SJSA1 (cell line): ENCODE measurements around the gene SLC9A9. TPM values are rescaled to one million over a fixed set of nuclear protein-coding genes. Genes with fewer than 3 reads are reported as not detected.
"Not testable (repeated sequence)": the region's sequence is repeated elsewhere in the genome, so short reads cannot be mapped to it uniquely, and the experiment has no call there.

ENCODE experiments used
- DNase-seq, 2 experiments: peaks; one replicate each; pipeline ENCODE4 v3.0.0-alpha.2; 2015 to 2020; ENCODE audit warnings: low spot score in 2 of 2, low read depth in 1 of 2
- H3K27ac ChIP-seq: fragments of 250-450 bp; sonication (Bioruptor Pico); 2 replicates; pipeline ENCODE4 v1.5.1; 2020; ENCODE audit warnings: mild to moderate bottlenecking, moderate library complexity
- H3K27me3 ChIP-seq: fragments of 250-450 bp; sonication (Bioruptor Pico); replicated peaks from 2 replicates; pipeline ENCODE4 v1.5.1; 2020; ENCODE audit warnings: mild to moderate bottlenecking, moderate library complexity
- H3K36me3 ChIP-seq: fragments of 250-450 bp; sonication (Bioruptor Pico); 2 replicates; pipeline ENCODE4 v1.5.1; 2020; ENCODE audit warnings: mild to moderate bottlenecking
- H3K4me1 ChIP-seq: fragments of 250-450 bp; sonication (Bioruptor Pico); replicated peaks from 2 replicates; pipeline ENCODE4 v1.6.1; 2021; ENCODE audit warnings: mild to moderate bottlenecking
- H3K4me3 ChIP-seq: fragments of 250-450 bp; sonication (Bioruptor Pico); 2 replicates; pipeline ENCODE4 v1.5.1; 2020; ENCODE audit warnings: mild to moderate bottlenecking
- H3K9me3 ChIP-seq: fragments of 250-450 bp; sonication (Bioruptor Pico); replicated peaks from 2 replicates; pipeline ENCODE4 v1.5.1; 2020; ENCODE audit warnings: mild to moderate bottlenecking
- total RNA-seq: library from RNA; depleted of rRNA; stranded (reverse); fragments of >200 nt; shearing (Covaris generic); gene quantifications from 2 replicates; pipeline ENCODE4 v1.2.3, GENCODE V29; 2014; rRNA removed

SLC9A9 gene
- 0.05 TPM in 1 of 2 replicates, not detected in the other for total RNA-seq

- H3K4me3 ChIP-seq: peak within 1 kb of the TSS; percentile 33
- H3K4me1 ChIP-seq: no peaks in the 10 kb centered on the region
- H3K27me3 ChIP-seq: no peaks in the 10 kb centered on the region
- H3K36me3 ChIP-seq: no peaks in the 10 kb centered on the region
- H3K27ac ChIP-seq: no peak within 1 kb of the TSS
- DNase-seq: peak in 1 of 2 experiments; percentile 4
- no peaks in the 10 kb centered on the region for H3K9me3 ChIP-seq
Measured at GRCh38 chr3:143847787-143848631, at the start of gene SLC9A9. SLC9A9 (minus strand) TSS chr3:143848468; CDS start chr3:143848322, 146 bp downstream.

DNA sequence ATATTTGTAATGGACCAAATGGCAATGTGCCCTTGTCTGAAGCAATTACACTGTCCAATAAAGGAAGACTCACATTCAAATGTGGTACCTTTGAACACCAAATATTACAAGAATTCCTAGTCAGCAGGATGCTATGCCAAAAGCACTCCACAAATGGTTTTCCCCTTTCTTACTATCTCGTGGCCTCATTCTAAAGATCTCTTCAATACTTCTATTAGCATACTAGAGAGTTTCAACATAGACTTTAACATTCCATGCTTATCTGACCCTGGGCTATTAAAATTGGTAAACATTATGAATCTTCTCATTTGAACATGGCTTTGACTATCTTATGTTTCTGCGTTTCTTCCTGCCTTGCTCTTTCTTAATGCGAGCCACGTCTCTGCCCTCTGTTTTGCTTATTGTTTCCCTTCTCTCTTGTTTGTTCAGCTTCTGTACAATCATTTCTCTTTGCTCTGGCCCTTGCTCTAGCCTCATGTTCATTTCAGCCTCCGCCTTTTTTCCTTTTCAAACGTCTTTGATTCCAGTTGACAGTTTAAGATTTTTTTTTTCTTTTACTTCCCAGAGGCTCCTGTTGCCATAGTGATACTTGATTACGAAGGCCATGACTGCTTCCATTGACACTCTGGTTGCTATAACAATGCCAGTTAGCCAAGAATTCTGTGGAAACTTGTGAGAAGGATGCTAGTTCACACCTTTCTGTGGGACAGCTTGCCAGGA, 49.5 kb upstream of the SLC9A9 start:
- DNase-seq: no peak
- H3K4me3 ChIP-seq: no peak overlapping the region

DNA sequence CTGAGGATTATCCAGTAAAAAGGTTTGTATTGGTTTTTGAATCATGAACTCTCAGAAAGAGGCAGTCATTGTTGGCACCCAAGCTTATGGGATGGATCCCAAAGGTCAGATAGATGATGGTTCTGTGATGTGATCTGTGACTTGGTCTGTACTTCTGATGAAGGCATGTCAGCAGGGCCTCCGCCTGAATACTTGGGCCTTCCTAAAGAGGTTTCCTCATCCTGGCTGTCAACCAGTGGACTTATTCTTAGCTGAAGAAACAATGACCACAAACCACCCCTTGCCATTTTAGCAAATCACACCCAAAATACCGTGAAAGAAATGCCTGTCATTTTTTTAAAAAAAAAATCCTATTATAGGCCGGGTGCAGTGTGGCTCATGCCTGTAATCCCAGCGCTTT, 48.2 kb upstream of the SLC9A9 start:
- H3K4me3 ChIP-seq: no peak overlapping the region
- H3K27me3 ChIP-seq: no peaks in the 10 kb centered on the region
- H3K27ac ChIP-seq: no peak overlapping the region
- no peaks in the 10 kb centered on the region for H3K36me3 ChIP-seq
- DNase-seq: no peak
- no peaks in the 10 kb centered on the region for H3K4me1 ChIP-seq
- H3K9me3 ChIP-seq: no peaks in the 10 kb centered on the region

More for the DNA sequence above, 49.5 kb upstream of the SLC9A9 start:
- no peaks in the 10 kb centered on the region for H3K9me3 ChIP-seq
- H3K4me1 ChIP-seq: no peaks in the 10 kb centered on the region
- H3K27me3 ChIP-seq: no peaks in the 10 kb centered on the region
- H3K36me3 ChIP-seq: no peaks in the 10 kb centered on the region
- no peak overlapping the region for H3K27ac ChIP-seq

DNA sequence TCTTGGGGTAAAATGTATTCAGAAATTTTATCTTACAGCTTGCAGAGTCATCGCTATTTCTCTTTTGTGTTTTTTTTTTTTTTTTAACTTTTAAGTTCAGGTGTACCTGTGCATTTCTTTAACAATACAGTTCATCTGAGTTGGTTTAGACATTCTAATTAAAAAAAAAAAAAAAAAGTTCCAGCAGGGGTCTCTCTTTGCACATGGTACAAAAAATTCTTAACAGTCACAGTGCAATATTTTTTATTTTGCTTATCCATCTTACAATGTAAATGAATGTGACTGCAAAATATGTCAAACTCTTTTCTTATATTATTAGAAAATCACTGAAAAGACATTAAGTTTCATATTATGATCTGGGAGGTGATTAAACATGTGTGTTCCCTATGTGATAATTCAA, 47.5 kb upstream of the SLC9A9 start:
- no peak overlapping the region for H3K27ac ChIP-seq
- no peaks in the 10 kb centered on the region for H3K36me3 ChIP-seq
- H3K4me3 ChIP-seq: no peak overlapping the region
- no peaks in the 10 kb centered on the region for H3K4me1 ChIP-seq
- no peak for DNase-seq
- H3K27me3 ChIP-seq: no peaks in the 10 kb centered on the region
- H3K9me3 ChIP-seq: no peaks in the 10 kb centered on the region

DNA sequence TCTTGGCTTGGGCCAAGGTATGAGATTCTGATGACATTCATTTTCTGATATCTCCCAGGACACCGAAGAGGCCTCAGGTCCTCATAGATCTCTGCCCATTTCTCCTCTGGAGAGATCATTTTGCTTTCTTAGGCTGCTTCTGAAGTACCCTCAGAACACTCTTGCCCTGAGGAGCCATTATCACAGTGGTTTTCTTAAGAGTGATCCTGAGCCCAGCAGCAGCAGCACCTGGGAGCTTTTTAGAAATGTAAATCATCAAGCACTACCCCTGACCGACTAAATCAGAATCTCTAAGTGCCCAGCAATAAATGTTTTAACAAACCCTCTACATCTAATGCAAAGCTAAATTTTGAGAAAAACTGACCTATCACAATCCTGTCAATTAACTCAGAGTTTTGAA, 40.6 kb upstream of the SLC9A9 start:
- Histone ChIP-seq H3K9me3 (no peaks in the 10 kb centered on the region; the same call in 1 of the 2 replicates), H3K4me3 (no peak overlapping the region), H3K27me3 (no peaks in the 10 kb centered on the region), H3K27ac (no peak overlapping the region), H3K36me3 (no peaks in the 10 kb centered on the region), H3K4me1 (no peaks in the 10 kb centered on the region)
- DNase-seq: no peak

DNA sequence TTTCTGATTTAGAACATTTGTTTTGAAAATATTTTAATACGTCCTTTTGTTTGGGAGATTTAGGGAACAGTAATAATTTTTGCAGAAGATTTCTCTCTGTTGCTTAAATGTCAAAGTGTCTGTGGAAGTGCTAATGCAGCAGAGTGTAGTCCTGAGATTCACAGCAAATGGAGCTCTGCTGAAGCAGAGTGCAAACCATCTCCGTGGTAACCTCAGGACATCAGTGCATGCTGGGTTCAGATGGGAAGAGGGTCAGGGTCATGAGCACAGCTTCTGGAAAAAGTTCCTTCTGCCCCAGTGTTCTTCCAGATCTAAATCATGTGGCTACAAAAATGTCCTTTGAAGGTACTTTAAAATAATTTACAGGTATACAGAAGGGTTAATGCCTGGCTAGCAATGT, 39.9 kb upstream of the SLC9A9 start:
- no peaks in the 10 kb centered on the region for H3K36me3 ChIP-seq
- H3K27ac ChIP-seq: no peak overlapping the region
- H3K4me3 ChIP-seq: no peak overlapping the region
- no peak for DNase-seq
- H3K27me3 ChIP-seq: no peaks in the 10 kb centered on the region
- no peaks in the 10 kb centered on the region; the same call in 1 of the 2 replicates for H3K9me3 ChIP-seq
- no peaks in the 10 kb centered on the region for H3K4me1 ChIP-seq

DNA sequence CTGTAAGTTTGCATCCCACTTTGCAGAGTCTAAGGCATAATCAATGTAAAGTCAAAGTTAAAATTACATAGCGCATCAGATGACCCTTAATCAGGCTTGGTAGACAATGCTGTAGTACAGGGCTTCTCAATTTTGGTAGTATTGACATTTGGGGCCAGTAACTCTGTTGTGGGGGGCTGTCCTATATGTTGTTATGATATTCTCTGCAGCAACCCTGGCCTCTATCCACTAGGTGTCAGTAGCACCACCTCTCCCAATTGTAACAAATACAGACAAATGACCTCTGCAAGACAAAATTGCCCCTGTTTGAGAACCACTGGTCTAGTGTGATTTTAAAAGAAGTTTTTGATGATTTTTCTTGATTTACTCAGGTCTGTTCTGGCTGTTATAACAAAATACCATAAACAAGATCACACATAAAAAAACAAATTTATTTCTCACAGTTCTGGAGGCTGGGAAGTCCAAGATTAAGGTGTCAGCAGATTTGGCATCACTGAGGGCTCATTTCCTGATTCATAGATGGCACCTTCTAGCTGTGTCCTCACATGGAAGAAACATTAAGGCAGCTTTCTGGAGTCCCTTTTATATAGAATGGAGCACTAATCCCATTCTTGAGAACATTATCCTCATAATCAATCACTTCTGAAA, 37.6 kb upstream of the SLC9A9 start:
- H3K27ac ChIP-seq: no peak overlapping the region
- no peak overlapping the region for H3K4me3 ChIP-seq
- H3K4me1 ChIP-seq: no peaks in the 10 kb centered on the region
- peak in 1 of 2 experiments; percentile 13 for DNase-seq
- no peaks in the 10 kb centered on the region for H3K27me3 ChIP-seq
- no peaks in the 10 kb centered on the region; the same call in 1 of the 2 replicates for H3K9me3 ChIP-seq
- H3K36me3 ChIP-seq: no peaks in the 10 kb centered on the region

- no peak for DNase-seq
- Histone ChIP-seq H3K27ac (no peak overlapping the region), H3K9me3 (no peaks in the 10 kb centered on the region; the same call in 1 of the 2 replicates), H3K27me3 (no peaks in the 10 kb centered on the region), H3K4me1 (no peaks in the 10 kb centered on the region), H3K4me3 (no peak overlapping the region), H3K36me3 (no peaks in the 10 kb centered on the region)
Measured at GRCh38 chr3:143884861-143885260, 36.6 kb upstream of the SLC9A9 start.

DNA sequence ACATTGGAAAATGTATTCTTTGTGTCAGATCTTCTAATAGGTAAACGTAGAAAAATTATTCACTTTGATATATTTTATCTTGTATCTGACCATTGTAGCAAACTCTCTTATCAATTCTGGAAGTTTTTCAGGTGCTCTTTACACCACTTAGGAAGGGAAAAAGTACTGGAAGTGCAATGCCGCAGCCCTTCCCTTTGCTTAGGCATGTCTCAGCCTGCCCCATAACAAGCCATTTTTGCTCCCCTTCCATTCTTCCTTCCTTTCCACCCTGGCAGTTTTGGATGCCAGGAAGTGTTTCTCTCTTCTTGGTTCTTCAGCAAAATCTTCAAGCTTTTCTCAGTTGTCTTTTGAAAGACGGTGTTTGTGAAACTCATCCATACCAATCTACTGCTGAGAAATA, 34.9 kb upstream of the SLC9A9 start:
- H3K27me3 ChIP-seq: no peaks in the 10 kb centered on the region
- no peak for DNase-seq
- H3K9me3 ChIP-seq: no peaks in the 10 kb centered on the region; the same call in 1 of the 2 replicates
- no peak overlapping the region for H3K27ac ChIP-seq
- no peaks in the 10 kb centered on the region for H3K4me1 ChIP-seq
- no peaks in the 10 kb centered on the region for H3K36me3 ChIP-seq
- no peak overlapping the region for H3K4me3 ChIP-seq

DNA sequence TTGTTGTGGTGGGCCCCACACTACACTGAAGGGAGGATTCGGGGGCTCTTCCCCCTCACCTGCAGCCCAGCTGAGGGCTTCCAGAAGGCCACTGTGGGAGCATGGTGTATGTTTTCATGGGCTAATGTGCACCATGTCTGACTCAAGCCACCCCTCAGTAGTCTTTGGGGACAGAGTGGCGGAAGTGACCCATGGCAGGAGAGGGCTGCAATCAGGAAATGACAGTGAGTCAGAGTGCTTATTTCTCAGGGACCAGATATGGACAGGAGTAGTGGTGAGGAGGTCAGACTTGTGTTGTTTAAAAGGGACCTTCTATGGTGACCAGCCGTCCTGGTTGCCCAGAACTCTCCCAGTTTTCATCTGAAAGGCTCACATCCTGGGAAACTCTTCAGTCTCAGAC, 32.8 kb upstream of the SLC9A9 start:
- Histone ChIP-seq H3K27me3 (no peaks in the 10 kb centered on the region; the same call in 1 of the 2 replicates), H3K36me3 (no peaks in the 10 kb centered on the region), H3K4me1 (no peaks in the 10 kb centered on the region), H3K9me3 (no peaks in the 10 kb centered on the region; the same call in 1 of the 2 replicates), H3K4me3 (no peak overlapping the region), H3K27ac (no peak overlapping the region)
- no peak for DNase-seq

GRCh38 chr3:143875546-143875945, 27.3 kb upstream of the SLC9A9 start:
- no peaks in the 10 kb centered on the region for H3K9me3 ChIP-seq
- no peak for DNase-seq
- H3K4me3 ChIP-seq: no peak overlapping the region
- H3K4me1 ChIP-seq: no peaks in the 10 kb centered on the region
- H3K36me3 ChIP-seq: no peaks in the 10 kb centered on the region
- no peak overlapping the region for H3K27ac ChIP-seq
- H3K27me3 ChIP-seq: no peaks in the 10 kb centered on the region; the same call in 1 of the 2 replicates

DNA sequence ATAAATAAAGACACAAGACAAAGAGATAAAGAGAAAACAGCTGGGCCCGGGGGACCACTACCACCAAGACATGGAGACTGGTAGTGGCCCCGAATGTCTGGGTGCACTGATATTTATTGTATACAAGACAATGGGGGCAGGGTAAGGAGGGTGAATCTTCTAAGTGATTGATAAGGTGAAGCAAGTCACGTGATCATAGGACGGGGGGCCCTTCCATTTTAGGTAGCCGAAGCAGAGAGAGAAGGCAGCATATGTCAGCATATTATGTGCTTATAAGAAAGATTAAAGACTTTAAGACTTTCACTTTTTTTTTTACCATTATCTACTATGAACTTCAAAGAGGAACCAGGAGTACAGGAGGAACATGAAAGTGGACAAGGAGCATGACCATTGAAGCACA, 25.3 kb upstream of the SLC9A9 start:
- not testable (repeated sequence) for H3K27ac ChIP-seq, H3K4me1 ChIP-seq, H3K27me3 ChIP-seq, H3K9me3 ChIP-seq, H3K36me3 ChIP-seq, DNase-seq, H3K4me3 ChIP-seq

- Histone ChIP-seq H3K4me3 (no peak overlapping the region), H3K27me3 (no peaks in the 10 kb centered on the region), H3K9me3 (no peaks in the 10 kb centered on the region), H3K4me1 (no peaks in the 10 kb centered on the region), H3K27ac (no peak overlapping the region), H3K36me3 (no peaks in the 10 kb centered on the region)
- no peak for DNase-seq
Measured at GRCh38 chr3:143865302-143865701, 17.0 kb upstream of the SLC9A9 start.
